Heart left ventricle (tissue), 13 donors: Measurements from ENCODE around the gene SUDS3.

ENCODE experiments used
- CTCF ChIP-seq, 12 donors: fragments of 200-600 bp; sonication (generic) in 4 of 12; IDR thresholded peaks; one replicate each; pipeline versions ENCODE4 v1.5.0 to v1.8.0; 2018 to 2022; ENCODE audit warnings: antibody characterized with exemption in 12 of 12, mild to moderate bottlenecking in 5 of 12
- POLR2A ChIP-seq, 2 donors: fragments of 450-650 bp; IDR thresholded peaks; one replicate each; pipeline ENCODE4 v1.6.1; 2017; ENCODE audit warnings: antibody characterized with exemption in 2 of 2, mild to moderate bottlenecking in 2 of 2, moderate library complexity in 2 of 2
- donor health status: ischemic (EF 13 %, LVEDD 7.1; RV severe dilation, severe dysfunction).
- donor health status: DM: no; HTN: yes; CAD: no.
- donor health status: DM: no; HTN: no; CAD: no.
- donor health status: ischemic (EF 25% LVEDD 6.9; RV normal size, moderate dysfunction).
- donor health status: ischemic (EF 25% LVEDD 5.7; RV mildly dilated, moderate dysfunction).
- donor health status: ischemic (EF 35%, LVEDD 5.7; RV mildly dilated, moderate dysfunction).
- donor health status: nonischemic (EF 11% LVEDD 7.7; RV severe dilation, severe dysfunction).
- donor health status: DM: yes; HTN: yes; CAD: no.
- donor health status: PGD.
- donor health status: ischemic (EF 29% LVEDD 5.4; RV normal size, mild dysfunction).
- donor health status: nonischemic (EF 23%, LVEDD 6.1; RV moderate dilation, normal function).

GRCh38 chr12:118398940-118399339, 22.6 kb downstream of the SUDS3 start:
- TF ChIP-seq POLR2A (IDR thresholded peaks at IDR 0.05) (no peak), CTCF (IDR thresholded peaks at IDR 0.05) (no peak)
